ENCODE data around the gene GAL3ST3. TPM values are rescaled to one million over a fixed set of nuclear protein-coding genes. Genes with fewer than 3 reads are reported as not detected.

Gene GAL3ST3
- total and polyA plus RNA-seq, 10 donors, result 0.03 to 0.04 (median 0.03) TPM; not detected in 7

DNA sequence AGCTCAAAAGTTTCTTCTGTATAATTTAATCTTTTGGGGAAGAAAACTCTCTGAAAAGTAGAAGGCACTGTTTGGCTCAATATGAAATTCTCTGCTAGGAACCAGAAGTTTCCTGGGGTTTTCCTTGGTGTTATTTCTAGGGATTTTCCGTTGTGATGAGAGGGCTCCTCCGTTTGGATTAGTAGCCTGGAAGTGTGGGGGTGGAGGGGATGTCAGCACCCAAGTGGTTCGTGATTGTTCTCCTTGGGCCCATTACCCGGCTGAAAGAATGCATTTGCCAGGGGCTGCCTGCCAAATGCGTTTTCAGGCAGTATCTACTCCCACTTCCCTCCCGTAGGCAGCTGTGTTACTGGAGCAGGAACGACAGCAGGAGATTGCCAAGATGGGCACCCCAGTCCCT lies 7.5 kb upstream of the GAL3ST3 start:
- 66 to 83% (median 76%) methylated on average over 7 of the region's 7 CpGs for WGBS, 5 donors
- Histone ChIP-seq H3K36me3 (peaks cover 19 to 86% (median 78%) of the 10 kb centered on the region in 6 donors), H3K27me3 (replicated peaks in 1 of 7) (no peaks in the 10 kb centered on the region), H3K4me3 (no peak overlapping the region), H3K27ac (no peak overlapping the region), H3K9me3 (no peaks in the 10 kb centered on the region), H3K4me1 (peaks cover 15 to 44% (median 24%) of the 10 kb centered on the region in 6 donors)
- intact Hi-C loops (cut with DNase I; ENCODE audit: low total_unique reads), result no loop called here
- TF ChIP-seq, protein P1, sequence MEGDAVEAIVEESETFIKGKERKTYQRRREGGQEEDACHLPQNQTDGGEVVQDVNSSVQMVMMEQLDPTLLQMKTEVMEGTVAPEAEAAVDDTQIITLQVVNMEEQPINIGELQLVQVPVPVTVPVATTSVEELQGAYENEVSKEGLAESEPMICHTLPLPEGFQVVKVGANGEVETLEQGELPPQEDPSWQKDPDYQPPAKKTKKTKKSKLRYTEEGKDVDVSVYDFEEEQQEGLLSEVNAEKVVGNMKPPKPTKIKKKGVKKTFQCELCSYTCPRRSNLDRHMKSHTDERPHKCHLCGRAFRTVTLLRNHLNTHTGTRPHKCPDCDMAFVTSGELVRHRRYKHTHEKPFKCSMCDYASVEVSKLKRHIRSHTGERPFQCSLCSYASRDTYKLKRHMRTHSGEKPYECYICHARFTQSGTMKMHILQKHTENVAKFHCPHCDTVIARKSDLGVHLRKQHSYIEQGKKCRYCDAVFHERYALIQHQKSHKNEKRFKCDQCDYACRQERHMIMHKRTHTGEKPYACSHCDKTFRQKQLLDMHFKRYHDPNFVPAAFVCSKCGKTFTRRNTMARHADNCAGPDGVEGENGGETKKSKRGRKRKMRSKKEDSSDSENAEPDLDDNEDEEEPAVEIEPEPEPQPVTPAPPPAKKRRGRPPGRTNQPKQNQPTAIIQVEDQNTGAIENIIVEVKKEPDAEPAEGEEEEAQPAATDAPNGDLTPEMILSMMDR (IDR thresholded peaks at IDR 0.05 in 8 of 11, conservative IDR thresholded peaks at IDR 0.05 in 3 of 11), result no peak
- TF ChIP-seq POLR2AphosphoS5 (IDR thresholded peaks at IDR 0.05) (no peak), POLR2A (IDR thresholded peaks at IDR 0.05) (no peak)
- DNase-seq, result peak; percentile 46

DNA sequence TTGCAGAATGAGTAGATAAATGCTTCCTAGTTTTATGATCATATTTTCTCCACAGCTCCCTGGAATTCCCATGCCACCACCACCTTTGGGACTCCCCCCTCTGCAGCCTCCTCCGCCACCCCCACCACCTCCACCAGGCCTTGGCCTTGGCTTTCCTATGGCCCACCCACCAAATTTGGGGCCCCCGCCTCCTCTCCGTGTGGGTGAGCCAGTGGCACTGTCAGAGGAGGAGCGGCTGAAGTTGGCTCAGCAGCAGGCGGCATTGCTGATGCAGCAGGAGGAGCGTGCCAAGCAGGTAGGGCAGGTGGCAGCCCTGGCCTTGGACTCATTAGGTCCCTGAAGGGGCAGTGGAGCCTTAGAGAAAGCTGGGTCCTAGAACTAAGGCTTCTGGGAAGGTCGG lies 6.1 kb upstream of the GAL3ST3 start:
- H3K4me3 ChIP-seq, result no peak overlapping the region
- no peak overlapping the region for H3K27ac ChIP-seq
- H3K36me3 ChIP-seq, result peaks cover 19 to 71% (median 63%) of the 10 kb centered on the region in 6 donors
- no peaks in the 10 kb centered on the region for H3K9me3 ChIP-seq
- WGBS, 5 donors, result 95 to 99% (median 96%) methylated on average over 6 to 7 of the region's 7 CpGs
- peaks cover 20 to 52% (median 34%) of the 10 kb centered on the region in 6 donors for H3K4me1 ChIP-seq
- H3K27me3 ChIP-seq (replicated peaks in 1 of 7), result no peaks in the 10 kb centered on the region
- TF ChIP-seq, protein P1 (IDR thresholded peaks at IDR 0.05 in 8 of 11, conservative IDR thresholded peaks at IDR 0.05 in 3 of 11), result no peak
- no peak for TF ChIP-seq POLR2A (IDR thresholded peaks at IDR 0.05)
- no peak for TF ChIP-seq POLR2AphosphoS5 (IDR thresholded peaks at IDR 0.05)
- peak; percentile 75 for DNase-seq
- intact Hi-C loops (cut with DNase I; ENCODE audit: low total_unique reads), result no loop called here

DNA sequence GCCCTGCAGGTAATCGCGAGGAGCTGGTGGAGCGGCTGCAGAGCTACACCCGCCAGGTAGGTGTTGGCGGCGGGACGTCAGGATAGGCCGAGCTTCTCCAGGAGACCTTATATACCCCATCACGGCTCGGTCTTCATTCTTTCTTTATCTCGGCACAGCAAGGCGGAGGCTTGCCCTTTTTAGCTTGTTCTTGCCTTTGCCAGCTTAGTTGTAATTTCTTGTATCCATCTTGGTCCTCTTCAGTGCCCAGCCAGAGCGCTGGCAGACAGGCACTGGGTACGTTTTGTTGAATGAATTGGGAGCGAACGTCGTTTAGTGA lies 3.7 kb upstream of the GAL3ST3 start:
- H3K4me3 ChIP-seq, result peak overlapping the region; percentile 92 to 100 (median 100)
- peaks cover 11 to 47% (median 39%) of the 10 kb centered on the region in 6 donors for H3K36me3 ChIP-seq
- H3K4me1 ChIP-seq, result peaks cover 20 to 62% (median 40%) of the 10 kb centered on the region in 6 donors
- no peaks in the 10 kb centered on the region for H3K9me3 ChIP-seq
- DNase-seq, result no peak
- WGBS, 5 donors, result 1 to 3% (median 2%) methylated on average over 15 to 17 of the region's 17 CpGs
- peaks cover 0 to 20% (median 10%) of the 10 kb centered on the region in 7 donors for H3K27me3 ChIP-seq (replicated peaks in 1 of 7)
- H3K27ac ChIP-seq, result peak overlapping the region; percentile 72 to 93 (median 90)
- TF ChIP-seq POLR2AphosphoS5 (IDR thresholded peaks at IDR 0.05) (no peak), POLR2A (IDR thresholded peaks at IDR 0.05) (no peak)
- TF ChIP-seq, protein P1 (IDR thresholded peaks at IDR 0.05 in 8 of 11, conservative IDR thresholded peaks at IDR 0.05 in 3 of 11), result no peak
- intact Hi-C loops (cut with DNase I; ENCODE audit: low total_unique reads), result no loop called here

DNA sequence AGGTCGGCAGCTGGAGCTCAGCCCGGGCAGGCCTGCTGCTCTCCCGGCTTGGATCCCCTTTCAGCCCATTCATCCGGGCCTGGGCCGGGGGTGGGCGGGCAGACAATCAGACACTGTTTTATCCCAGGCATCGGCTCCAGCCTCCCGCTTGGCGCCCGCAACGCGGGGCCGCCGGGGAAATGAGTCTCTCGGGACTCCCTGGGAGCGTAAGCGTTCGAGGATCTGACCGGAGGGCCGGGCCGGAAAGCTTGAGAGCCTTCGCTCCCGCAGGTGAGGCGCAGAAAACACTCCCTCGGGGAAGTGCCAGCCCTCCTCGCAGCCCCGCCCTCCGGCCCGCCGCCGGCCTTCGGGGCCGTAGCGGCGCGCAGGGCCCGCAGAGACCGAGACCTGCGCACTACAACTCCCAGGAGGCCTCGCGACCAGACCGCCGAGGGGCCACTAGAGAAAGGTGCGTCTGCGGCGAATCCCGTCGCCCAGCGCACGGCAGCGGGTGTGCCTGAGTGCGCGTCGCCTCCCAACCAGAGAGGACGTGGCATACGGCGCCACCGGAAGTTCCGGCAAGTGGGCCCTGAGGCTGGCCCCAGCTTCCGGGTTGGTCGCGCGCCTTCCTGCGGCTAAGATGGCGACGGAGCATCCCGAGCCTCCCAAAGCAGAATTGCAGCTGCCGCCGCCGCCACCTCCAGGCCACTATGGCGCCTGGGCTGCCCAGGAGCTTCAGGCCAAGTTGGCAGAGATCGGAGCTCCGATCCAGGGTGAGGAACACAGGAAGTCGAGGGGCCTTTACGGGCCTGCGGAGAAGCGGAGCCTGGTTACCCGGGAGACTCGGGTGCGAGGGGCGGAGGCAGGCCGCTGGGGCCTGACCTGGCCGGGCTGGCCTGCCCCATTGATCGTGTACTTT lies 3.1 kb upstream of the GAL3ST3 start, which contains the start of gene SF3B2:
Gene SF3B2 (plus strand): TSS at position 599 of the 898 bp plus-strand sequence. CDS start 21 bp downstream, at position 620.
- Histone ChIP-seq H3K4me3 (peak within 1 kb of the TSS; percentile 92 to 100 (median 100)), H3K27me3 (replicated peaks in 1 of 7) (peaks cover 0 to 26% (median 10%) of the 10 kb centered on the region in 7 donors), H3K9me3 (no peaks in the 10 kb centered on the region), H3K27ac (peak within 1 kb of the TSS; percentile 72 to 93 (median 90)), H3K4me1 (peaks cover 20 to 62% (median 40%) of the 10 kb centered on the region in 6 donors), H3K36me3 (peaks cover 11 to 41% (median 33%) of the 10 kb centered on the region in 6 donors)
- TF ChIP-seq POLR2AphosphoS5 (IDR thresholded peaks at IDR 0.05) (peak; percentile 95 to 99 (median 95)), POLR2A (IDR thresholded peaks at IDR 0.05) (peak; percentile 9 to 45 (median 44))
- TF ChIP-seq, protein P1 (IDR thresholded peaks at IDR 0.05 in 8 of 11, conservative IDR thresholded peaks at IDR 0.05 in 3 of 11), result peak in 4 of 11 experiments; percentile 1 to 52 (median 41)
- peak; percentile 100 for DNase-seq
- WGBS, 5 donors, result 0 to 1% (median 0%) methylated on average over 31 to 84 of the region's 84 CpGs
- intact Hi-C loops (cut with DNase I; ENCODE audit: low total_unique reads), result no loop called here

Measured in spleen (tissue), 11 donors.